ENCODE measurements around the gene SLC2A3. TPM values are rescaled to one million over a fixed set of nuclear protein-coding genes. Genes with fewer than 3 reads are reported as not detected.
"Not testable (repeated sequence)": the region's sequence is repeated elsewhere in the genome, so short reads cannot be mapped to it uniquely, and the experiment has no call there.

SLC2A3 gene
- total RNA-seq, 1 donor from 2014 or later, result 87.9 TPM

- no peak for DNase-seq
These were observed 30.6 kb upstream of the SLC2A3 start for GRCh38 chr12:7966563-7966962.

GRCh38 chr12:7964669-7965068 lies 28.7 kb upstream of the SLC2A3 start:
- H3K36me3 Mint-ChIP-seq (ENCODE audit: low read depth); H3K4me3 Mint-ChIP-seq; H3K27ac Mint-ChIP-seq; intact Hi-C loops (cut with micrococcal nuclease); H3K27me3 Mint-ChIP-seq; ATAC-seq (ENCODE audit: low read depth); H3K9me3 Mint-ChIP-seq; CTCF ChIA-PET; DNase-seq: not testable (repeated sequence)
- POLR2A ChIA-PET, result interaction anchor here (10.7 kb wide), 1 partner anchor 30 kb away, joined by 485 read pairs; the partner anchor contains the start of gene SLC2A3
- peaks cover 24% of the 10 kb centered on the region for H3K4me1 Mint-ChIP-seq

More at GRCh38 chr12:7966563-7966962, 30.6 kb upstream of the SLC2A3 start:
- intact Hi-C loops (cut with micrococcal nuclease), result no loop called here
- ChIA-PET POLR2A (interaction anchor here (0.6 to 10.7 kb wide), 4 partner anchors 32 to 1242 kb away, joined by 3 to 485 read pairs (median 4); partner anchors contain the start of genes COPS7A, FOXJ2 and SLC2A3), CTCF (no interaction called here)
- Mint-ChIP-seq H3K4me1 (peaks cover 23% of the 10 kb centered on the region), H3K4me3 (no peak overlapping the region), H3K36me3 (ENCODE audit: low read depth) (peaks cover 2% of the 10 kb centered on the region), H3K27me3 (no peaks in the 10 kb centered on the region), H3K9me3 (no peaks in the 10 kb centered on the region), H3K27ac (no peak overlapping the region)
- ATAC-seq (ENCODE audit: low read depth), result no peak
- no peak for TF ChIP-seq CTCF (IDR thresholded peaks at IDR 0.05)

GRCh38 chr12:7961395-7962178 lies 25.6 kb upstream of the SLC2A3 start:
- peaks cover 2% of the 10 kb centered on the region for H3K36me3 Mint-ChIP-seq (ENCODE audit: low read depth)
- no peak for TF ChIP-seq CTCF (IDR thresholded peaks at IDR 0.05)
- POLR2A ChIA-PET, result interaction anchor here (1.2 to 10.7 kb wide), 12 partner anchors 9 to 102 kb away, joined by 3 to 485 read pairs (median 9); partner anchors contain the start of genes FOXJ2 and SLC2A3
- H3K9me3 Mint-ChIP-seq, result no peaks in the 10 kb centered on the region
- intact Hi-C loops (cut with micrococcal nuclease), result no loop called here
- no peaks in the 10 kb centered on the region for H3K27me3 Mint-ChIP-seq
- DNase-seq, result no peak
- H3K4me1 Mint-ChIP-seq, result peaks cover 37% of the 10 kb centered on the region
- peak overlapping the region; percentile 94 for H3K27ac Mint-ChIP-seq
- CTCF ChIA-PET, result interaction anchor here (0.7 to 6.5 kb wide), 8 partner anchors 9 to 66 kb away, joined by 3 to 131 read pairs (median 4); partner anchors contain the start of gene SLC2A3
- H3K4me3 Mint-ChIP-seq, result peak overlapping the region; percentile 87
- ATAC-seq (ENCODE audit: low read depth), result no peak

GRCh38 chr12:7959701-7960121 lies 23.7 kb upstream of the SLC2A3 start:
- Mint-ChIP-seq H3K9me3 (no peaks in the 10 kb centered on the region), H3K36me3 (ENCODE audit: low read depth) (peaks cover 2% of the 10 kb centered on the region), H3K27ac (peak overlapping the region; percentile 94), H3K4me3 (peak overlapping the region; percentile 87), H3K4me1 (peaks cover 37% of the 10 kb centered on the region), H3K27me3 (no peaks in the 10 kb centered on the region)
- TF ChIP-seq CTCF (IDR thresholded peaks at IDR 0.05), result no peak
- ATAC-seq (ENCODE audit: low read depth) (no peak), DNase-seq (peak; percentile 22)
- intact Hi-C loops (cut with micrococcal nuclease), result loop anchor here (1.0 to 5.0 kb wide), 6 partner anchors 11 to 772 kb away; partner anchors contain the start of genes PEX5 and SLC2A3
- CTCF ChIA-PET, result interaction anchor here (0.8 to 6.5 kb wide), 6 partner anchors 11 to 96 kb away, joined by 3 to 131 read pairs (median 10); partner anchors contain the start of gene SLC2A3
- POLR2A ChIA-PET, result interaction anchor here (1.0 to 10.7 kb wide), 12 partner anchors 11 to 268 kb away, joined by 3 to 485 read pairs (median 9); partner anchors contain the start of genes FAM90A1, FOXJ2 and SLC2A3

DNA sequence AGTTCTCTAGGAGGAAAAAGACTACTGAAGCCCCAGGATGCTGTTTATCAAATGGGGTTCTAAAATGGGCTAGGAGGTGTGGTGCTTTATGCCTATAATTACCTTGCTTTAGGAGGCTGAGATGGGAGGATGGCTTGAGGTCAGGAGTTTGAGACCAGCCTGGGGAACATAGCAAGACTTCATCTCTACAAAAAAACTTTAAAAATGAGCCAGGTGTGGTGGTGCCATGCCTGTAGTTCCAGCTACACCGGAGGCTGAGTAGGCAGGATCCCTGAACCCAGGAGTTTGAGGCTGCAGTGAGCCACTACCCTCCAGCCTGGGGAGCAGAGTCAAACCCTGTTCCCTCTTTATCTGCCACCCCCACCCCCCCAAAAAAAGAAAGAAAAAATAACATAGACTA lies 23.3 kb upstream of the SLC2A3 start:
- H3K4me1 Mint-ChIP-seq, result peaks cover 37% of the 10 kb centered on the region
- no peak for ATAC-seq (ENCODE audit: low read depth)

GRCh38 chr12:7954877-7955276 lies 18.9 kb upstream of the SLC2A3 start:
- intact Hi-C loops (cut with micrococcal nuclease), result loop anchor here (5.0 kb wide), 1 partner anchor 768 kb away; the partner anchor contains the start of gene PEX5
- CTCF ChIA-PET, result not testable (repeated sequence)

More for the DNA sequence above, 23.3 kb upstream of the SLC2A3 start:
- DNase-seq, result no peak
- TF ChIP-seq CTCF (IDR thresholded peaks at IDR 0.05), result no peak
- ChIA-PET CTCF (interaction anchor here (0.8 to 6.5 kb wide), 4 partner anchors 10 to 96 kb away, joined by 3 to 131 read pairs (median 10); partner anchors contain the start of gene SLC2A3), POLR2A (interaction anchor here (1.3 to 10.7 kb wide), 3 partner anchors 11 to 24 kb away, joined by 12 to 485 read pairs (median 64); partner anchors contain the start of gene SLC2A3)
- intact Hi-C loops (cut with micrococcal nuclease), result loop anchor here (5.0 kb wide), 1 partner anchor 772 kb away; the partner anchor contains the start of gene PEX5
- peak overlapping the region; percentile 87 for H3K4me3 Mint-ChIP-seq
- H3K27me3 Mint-ChIP-seq, result no peaks in the 10 kb centered on the region
- H3K9me3 Mint-ChIP-seq, result no peaks in the 10 kb centered on the region
- H3K27ac Mint-ChIP-seq, result peak overlapping the region; percentile 94
- H3K36me3 Mint-ChIP-seq (ENCODE audit: low read depth), result peaks cover 2% of the 10 kb centered on the region

GRCh38 chr12:7954418-7954817 lies 18.4 kb upstream of the SLC2A3 start:
- ATAC-seq (ENCODE audit: low read depth); H3K36me3 Mint-ChIP-seq (ENCODE audit: low read depth); H3K9me3 Mint-ChIP-seq; H3K27ac Mint-ChIP-seq; intact Hi-C loops (cut with micrococcal nuclease); DNase-seq; H3K4me3 Mint-ChIP-seq; H3K27me3 Mint-ChIP-seq; CTCF ChIA-PET: not testable (repeated sequence)
- POLR2A ChIA-PET, result interaction anchor here (0.7 kb wide), 1 partner anchor 21 kb away, joined by 4 read pairs; no protein-coding TSS in a partner anchor
- H3K4me1 Mint-ChIP-seq, result peaks cover 17% of the 10 kb centered on the region

More at GRCh38 chr12:7954877-7955276, 18.9 kb upstream of the SLC2A3 start:
- POLR2A ChIA-PET, result interaction anchor here (0.6 to 0.7 kb wide), 2 partner anchors 12 to 21 kb away, joined by 3 to 4 read pairs; no protein-coding TSS in a partner anchor
- H3K36me3 Mint-ChIP-seq (ENCODE audit: low read depth); H3K27ac Mint-ChIP-seq; DNase-seq; ATAC-seq (ENCODE audit: low read depth); H3K9me3 Mint-ChIP-seq; H3K4me3 Mint-ChIP-seq; H3K27me3 Mint-ChIP-seq: not testable (repeated sequence)
- H3K4me1 Mint-ChIP-seq, result peaks cover 22% of the 10 kb centered on the region

DNA sequence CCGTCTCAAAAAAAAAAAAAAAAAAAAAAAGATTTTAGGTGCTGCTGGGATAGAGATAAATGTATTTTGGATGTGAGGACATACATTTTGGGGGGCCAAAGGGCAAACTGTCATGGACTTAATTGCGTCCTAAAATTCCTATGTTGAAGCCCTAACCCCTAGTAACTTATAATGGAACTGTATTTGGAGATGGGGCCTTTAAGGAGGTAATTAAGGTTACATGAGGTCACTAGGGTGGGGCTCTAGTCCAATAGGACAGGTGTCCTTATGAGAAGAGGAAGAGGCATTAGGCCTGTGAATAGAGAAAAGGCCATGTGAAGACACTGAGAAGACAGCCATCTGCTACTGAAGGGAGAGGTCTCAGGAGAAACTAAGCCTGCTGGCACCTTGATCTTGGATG lies 17.9 kb upstream of the SLC2A3 start:
- H3K27me3 Mint-ChIP-seq; CTCF ChIA-PET; H3K9me3 Mint-ChIP-seq; ATAC-seq (ENCODE audit: low read depth); H3K27ac Mint-ChIP-seq; H3K4me3 Mint-ChIP-seq; DNase-seq; intact Hi-C loops (cut with micrococcal nuclease); POLR2A ChIA-PET; H3K36me3 Mint-ChIP-seq (ENCODE audit: low read depth): not testable (repeated sequence)
- peaks cover 17% of the 10 kb centered on the region for H3K4me1 Mint-ChIP-seq
